Mucosa of descending colon (tissue), 3 donors: ENCODE data around the gene MDH1B. TPM values are rescaled to one million over a fixed set of nuclear protein-coding genes. Genes with fewer than 3 reads are reported as not detected.
"Not testable (repeated sequence)": the region's sequence is repeated elsewhere in the genome, so short reads cannot be mapped to it uniquely, and the experiment has no call there.

Source experiments
- ATAC-seq: fragments of 200-7000 bp; cut with Tn5 transposase; one replicate; pipeline ENCODE4 v1.9.1; 2020; ENCODE audit warnings: mild to moderate bottlenecking, moderate library complexity
- DNase-seq, 3 donors: peaks; one replicate each; pipeline ENCODE4 v3.0.0-alpha.2; 2020
- H3K36me3 ChIP-seq: fragments of 200-600 bp; one replicate; pipeline ENCODE4 v1.8.0; 2021; ENCODE audit warnings: low read depth, mild to moderate bottlenecking
- H3K4me1 ChIP-seq: fragments of 200-600 bp; one replicate; pipeline ENCODE4 v1.8.0; 2021; ENCODE audit warnings: low read depth, mild to moderate bottlenecking
- H3K4me3 ChIP-seq: fragments of 200-600 bp; one replicate; pipeline ENCODE4 v1.8.0; 2021; ENCODE audit warnings: mild to moderate bottlenecking
- H3K9me3 ChIP-seq: fragments of 200-600 bp; one replicate; pipeline ENCODE4 v1.8.0; 2021; ENCODE audit warnings: mild to moderate bottlenecking
- intact Hi-C, 2 donors: fragments of 100-400 bp; cut with DNase I in 1 of 2; cut with micrococcal nuclease in 1 of 2; formaldehyde crosslinking; loops; one replicate each; pipeline versions ENCODE4 v1.11.0 to v1.11.1; 2022; cut with DNase I, micrococcal nuclease
- total RNA-seq, 3 donors: library from RNA; stranded (reverse); fragmentation: NEBNext Ultra II Directional in 2 of 3; extraction: Animal tissue kit (Norgen Biotek cat#: 25700) in 2 of 3; gene quantifications; one replicate each; pipeline versions ENCODE4 v1.2.1 to v1.2.4, GENCODE V29; 2021 to 2023
- TF ChIP-seq, protein P1 (sequence below): fragments of 200-600 bp; IDR thresholded peaks from one replicate; pipeline ENCODE4 v1.8.0; 2022; ENCODE audit warnings: antibody characterized with exemption, mild to moderate bottlenecking
- donor health status: DM: no; HTN: no; CAD: no; lungs with moderate emphysema.
- donor health status: DM: no; HTN: no; CAD: no.
- donor health status: DM: no; HTN: yes; CAD: no.

The MDH1B gene
- total RNA-seq, 3 donors from 2014 or later, result 0.26 to 0.60 (median 0.34) TPM

- no peak overlapping the region for H3K4me3 ChIP-seq
- ATAC-seq (no peak), DNase-seq (no peak)
- TF ChIP-seq, protein P1, sequence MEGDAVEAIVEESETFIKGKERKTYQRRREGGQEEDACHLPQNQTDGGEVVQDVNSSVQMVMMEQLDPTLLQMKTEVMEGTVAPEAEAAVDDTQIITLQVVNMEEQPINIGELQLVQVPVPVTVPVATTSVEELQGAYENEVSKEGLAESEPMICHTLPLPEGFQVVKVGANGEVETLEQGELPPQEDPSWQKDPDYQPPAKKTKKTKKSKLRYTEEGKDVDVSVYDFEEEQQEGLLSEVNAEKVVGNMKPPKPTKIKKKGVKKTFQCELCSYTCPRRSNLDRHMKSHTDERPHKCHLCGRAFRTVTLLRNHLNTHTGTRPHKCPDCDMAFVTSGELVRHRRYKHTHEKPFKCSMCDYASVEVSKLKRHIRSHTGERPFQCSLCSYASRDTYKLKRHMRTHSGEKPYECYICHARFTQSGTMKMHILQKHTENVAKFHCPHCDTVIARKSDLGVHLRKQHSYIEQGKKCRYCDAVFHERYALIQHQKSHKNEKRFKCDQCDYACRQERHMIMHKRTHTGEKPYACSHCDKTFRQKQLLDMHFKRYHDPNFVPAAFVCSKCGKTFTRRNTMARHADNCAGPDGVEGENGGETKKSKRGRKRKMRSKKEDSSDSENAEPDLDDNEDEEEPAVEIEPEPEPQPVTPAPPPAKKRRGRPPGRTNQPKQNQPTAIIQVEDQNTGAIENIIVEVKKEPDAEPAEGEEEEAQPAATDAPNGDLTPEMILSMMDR, result no peak
- intact Hi-C loops, result no loop called here
- no peaks in the 10 kb centered on the region for H3K9me3 ChIP-seq
- no peaks in the 10 kb centered on the region for H3K4me1 ChIP-seq
- H3K36me3 ChIP-seq, result no peaks in the 10 kb centered on the region
Observed at GRCh38 chr2:206716623-206717022, 48.5 kb downstream of the MDH1B start.

GRCh38 chr2:206715183-206715582 is 49.9 kb downstream of the MDH1B start:
- DNase-seq, ATAC-seq, H3K36me3 ChIP-seq, H3K9me3 ChIP-seq, H3K4me3 ChIP-seq, H3K4me1 ChIP-seq, intact Hi-C loops: not testable (repeated sequence)

GRCh38 chr2:206713746-206714145 is 51.4 kb downstream of the MDH1B start:
- peak in 1 of 3 donors; percentile 3 for DNase-seq
- ATAC-seq, result peak; percentile 69
- Histone ChIP-seq H3K4me1 (no peaks in the 10 kb centered on the region), H3K9me3 (no peaks in the 10 kb centered on the region), H3K36me3 (no peaks in the 10 kb centered on the region), H3K4me3 (no peak overlapping the region)
- intact Hi-C loops, result no loop called here
- TF ChIP-seq, protein P1, result no peak

- peak in 1 of 3 donors; percentile 48 for DNase-seq
- H3K4me3 ChIP-seq, result no peak overlapping the region
- peak; percentile 86 for ATAC-seq
- H3K4me1 ChIP-seq, result no peaks in the 10 kb centered on the region
- TF ChIP-seq, protein P1, result no peak
- no peaks in the 10 kb centered on the region for H3K9me3 ChIP-seq
- intact Hi-C loops, result loop anchor here in 1 of 2 donors (10.0 kb wide), 1 partner anchor 777 kb away; no protein-coding TSS in a partner anchor
- no peaks in the 10 kb centered on the region for H3K36me3 ChIP-seq
Observed at GRCh38 chr2:206708286-206708685, 56.8 kb downstream of the MDH1B start.

GRCh38 chr2:206707164-206707701 is 57.9 kb downstream of the MDH1B start:
- no peaks in the 10 kb centered on the region for H3K36me3 ChIP-seq
- DNase-seq (peak in 1 of 3 donors; percentile 14), ATAC-seq (peak; percentile 61)
- H3K4me3 ChIP-seq, result no peak overlapping the region
- no peaks in the 10 kb centered on the region for H3K9me3 ChIP-seq
- H3K4me1 ChIP-seq, result no peaks in the 10 kb centered on the region
- intact Hi-C loops, result loop anchor here in 1 of 2 donors (10.0 kb wide), 1 partner anchor 778 kb away; no protein-coding TSS in a partner anchor
- TF ChIP-seq, protein P1, result no peak

DNA sequence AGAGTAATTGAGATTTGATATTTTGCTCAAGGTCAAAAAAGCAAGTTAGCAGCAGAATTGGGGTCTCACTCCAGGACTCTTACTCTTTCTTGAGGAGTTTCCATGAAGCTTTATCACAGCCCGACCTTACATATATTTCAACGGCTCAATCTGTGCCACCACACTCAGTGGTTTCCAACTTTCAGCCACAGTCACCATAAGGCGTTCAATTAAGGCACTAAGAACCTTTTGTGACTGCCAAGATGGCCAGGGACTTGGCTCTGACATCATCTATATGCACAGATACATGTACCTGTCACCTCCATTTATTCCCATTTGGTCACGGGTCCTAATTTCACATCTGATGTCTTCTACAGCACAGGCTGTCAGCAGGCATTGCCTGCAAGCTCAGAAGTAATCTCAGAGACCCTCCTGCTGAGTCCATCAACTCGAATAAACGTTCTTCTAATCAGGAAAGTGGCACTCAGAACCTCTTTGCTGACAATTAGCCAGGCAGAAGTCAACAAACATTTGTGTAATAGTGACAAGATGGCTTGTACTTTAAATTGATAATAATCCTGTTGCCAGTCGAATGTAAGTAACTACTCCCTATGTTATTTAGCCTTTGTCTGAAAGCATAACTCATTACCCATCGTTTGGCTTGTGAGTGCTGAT is 63.0 kb downstream of the MDH1B start:
- ATAC-seq (no peak), DNase-seq (no peak)
- no peak overlapping the region for H3K4me3 ChIP-seq
- H3K9me3 ChIP-seq, result no peaks in the 10 kb centered on the region
- TF ChIP-seq, protein P1, result no peak
- intact Hi-C loops, result loop anchor here in 1 of 2 donors (10.0 kb wide), 1 partner anchor 783 kb away; no protein-coding TSS in a partner anchor
- H3K4me1 ChIP-seq, result no peaks in the 10 kb centered on the region
- no peaks in the 10 kb centered on the region for H3K36me3 ChIP-seq
